Neural cell (in vitro differentiated cells): ENCODE measurements around the gene GLIPR1L2. TPM values are rescaled to one million over a fixed set of nuclear protein-coding genes. Genes with fewer than 3 reads are reported as not detected.
"Not testable (repeated sequence)": the region's sequence is repeated elsewhere in the genome, so short reads cannot be mapped to it uniquely, and the experiment has no call there.

Experiments
- H2AFZ ChIP-seq: fragments of 200-600, 300-800 bp; sonication (generic), shearing (Covaris generic); 2 replicates; pipeline ENCODE4 v1.6.0; 2014; ENCODE audit warnings: low read depth, mild to moderate bottlenecking, antibody characterized with exemption, low read length, moderate library complexity
- H3F3A ChIP-seq: fragments of 200-600 bp; shearing (Covaris generic); 2 replicates; pipeline ENCODE4 v1.6.1; 2016; ENCODE audit warnings: mild to moderate bottlenecking, moderate library complexity, mixed read lengths, antibody characterized with exemption, low read length; ENCODE audit not compliant: insufficient read depth, poor library complexity, severe bottlenecking
- H3K27ac ChIP-seq: fragments of 200-600, 300-800 bp; sonication (generic), shearing (Covaris generic); 2 replicates; pipeline ENCODE4 v1.5.1; 2014; ENCODE audit warnings: mild to moderate bottlenecking, low read length, moderate library complexity
- H3K27me3 ChIP-seq: fragments of 300-800, 200-600 bp; sonication (generic), shearing (Covaris generic); 2 replicates; pipeline ENCODE4 v1.6.0; 2014; ENCODE audit warnings: mild to moderate bottlenecking, low read depth, low read length, moderate library complexity; ENCODE audit not compliant: insufficient read depth
- H3K36me3 ChIP-seq: fragments of 300-800, 200-600 bp; sonication (generic), shearing (Covaris generic); 2 replicates; pipeline ENCODE4 v1.5.1; 2014; ENCODE audit warnings: mild to moderate bottlenecking, antibody characterized with exemption, low read length, moderate library complexity; ENCODE audit not compliant: insufficient read depth
- H3K4me2 ChIP-seq: fragments of 300-800, 200-600 bp; sonication (generic), shearing (Covaris generic); 2 replicates; pipeline ENCODE4 v1.6.0; 2014; ENCODE audit warnings: mild to moderate bottlenecking, low read length
- H3K4me3 ChIP-seq: fragments of 300-800, 200-600 bp; sonication (generic), shearing (Covaris generic); 2 replicates; pipeline ENCODE4 v1.5.1; 2014; ENCODE audit warnings: mild to moderate bottlenecking, low read length, moderate library complexity
- H3K79me2 ChIP-seq: fragments of 200-600 bp; shearing (Covaris generic); replicated peaks from 2 replicates; pipeline ENCODE4 v1.6.0; 2014; ENCODE audit warnings: mild to moderate bottlenecking, low read length, moderate library complexity; ENCODE audit not compliant: insufficient read depth
- H3K9ac ChIP-seq: fragments of 300-800, 200-600 bp; sonication (generic), shearing (Covaris generic); 2 replicates; pipeline ENCODE4 v1.6.1; 2016; ENCODE audit warnings: mild to moderate bottlenecking, low read length, mixed read lengths
- H3K9me2 ChIP-seq: fragments of 200-600 bp; shearing (Covaris generic); 2 replicates; pipeline ENCODE4 v1.6.1; 2016; ENCODE audit warnings: mild to moderate bottlenecking, low read length, mixed read lengths; ENCODE audit not compliant: insufficient read depth
- H3K9me3 ChIP-seq: fragments of 200-600, 300-800 bp; sonication (generic), shearing (Covaris generic); 2 replicates; pipeline ENCODE4 v1.6.1; 2016; ENCODE audit warnings: mild to moderate bottlenecking, mixed run types, low read length, moderate library complexity, mixed read lengths
- H4K20me1 ChIP-seq: fragments of 200-600 bp; shearing (Covaris generic); 2 replicates; pipeline ENCODE4 v1.6.1; 2016; ENCODE audit warnings: mild to moderate bottlenecking, mixed run types; ENCODE audit not compliant: insufficient read depth
- CTCF ChIP-seq: fragments of 450-650 bp; IDR thresholded peaks from 2 replicates; pipeline ENCODE4 v1.5.1; 2014; ENCODE audit warnings: antibody characterized with exemption, mild to moderate bottlenecking, moderate library complexity; ENCODE audit not compliant: poor library complexity, severe bottlenecking
- EP300 ChIP-seq: fragments of 450-650 bp; conservative IDR thresholded peaks from 2 replicates; pipeline ENCODE4 v1.6.1; 2014; ENCODE audit warnings: antibody characterized with exemption, mild to moderate bottlenecking, moderate library complexity; ENCODE audit not compliant: poor library complexity, severe bottlenecking
- EZH2 ChIP-seq: fragments of 200-600, 300-800 bp; shearing (Covaris generic), sonication (generic); IDR thresholded peaks from 2 replicates; pipeline ENCODE4 v1.6.1; 2014; ENCODE audit warnings: antibody characterized with exemption, low read length, borderline replicate concordance, mild to moderate bottlenecking; ENCODE audit not compliant: insufficient read depth, poor library complexity, severe bottlenecking
- MXI1 ChIP-seq: fragments of 450-650 bp; conservative IDR thresholded peaks from 2 replicates; pipeline ENCODE4 v1.6.1; 2014; ENCODE audit warnings: antibody characterized with exemption, mild to moderate bottlenecking; ENCODE audit not compliant: poor library complexity, severe bottlenecking
- POLR2AphosphoS5 ChIP-seq: IDR thresholded peaks from 2 replicates; pipeline ENCODE4 v1.6.1; 2012
- RAD21 ChIP-seq: fragments of 450-650 bp; conservative IDR thresholded peaks from 2 replicates; pipeline ENCODE4 v1.6.1; 2014; ENCODE audit warnings: antibody characterized with exemption, mild to moderate bottlenecking, moderate library complexity
- REST ChIP-seq: IDR thresholded peaks from 2 replicates; pipeline ENCODE4 v1.6.1; 2012; ENCODE audit warnings: borderline replicate concordance
- SMC3 ChIP-seq: fragments of 450-650 bp; conservative IDR thresholded peaks from 2 replicates; pipeline ENCODE4 v1.6.1; 2014; ENCODE audit warnings: antibody characterized with exemption, mild to moderate bottlenecking, moderate library complexity; ENCODE audit not compliant: poor library complexity
- TAF1 ChIP-seq: IDR thresholded peaks from 2 replicates; pipeline ENCODE4 v1.6.1; 2012; ENCODE audit warnings: low read depth
- polyA plus RNA-seq: library from polyadenylated mRNA; depleted of rRNA; stranded (reverse); fragments of >200 nt; gene quantifications from 2 replicates; pipeline ENCODE4 v1.2.3, GENCODE V29; 2014

The GLIPR1L2 gene
- polyA plus RNA-seq, 1 donor from 2014 or later: 0.89 TPM

- H3K27me3 ChIP-seq, H3K9me2 ChIP-seq, H4K20me1 ChIP-seq, H3K4me2 ChIP-seq, H3K4me3 ChIP-seq, H2AFZ ChIP-seq, H3K9ac ChIP-seq, H3K9me3 ChIP-seq, H3K27ac ChIP-seq, H3K36me3 ChIP-seq, H3F3A ChIP-seq, H3K79me2 ChIP-seq: not testable (repeated sequence)
Observed at GRCh38 chr12:75445137-75445507, 54.2 kb downstream of the GLIPR1L2 start.

- H3K4me3 ChIP-seq: no peak overlapping the region
- H3K79me2 ChIP-seq: no peaks in the 10 kb centered on the region
- no peak overlapping the region for H3K4me2 ChIP-seq
- no peak overlapping the region for H2AFZ ChIP-seq
- H3F3A ChIP-seq: no peaks in the 10 kb centered on the region
- H3K9ac ChIP-seq: no peak overlapping the region
- H3K27ac ChIP-seq: no peak overlapping the region
- H3K9me2 ChIP-seq: no peaks in the 10 kb centered on the region
- TF ChIP-seq REST (no peak), MXI1 (no peak), RAD21 (no peak), EZH2 (no peak), SMC3 (no peak), CTCF (no peak), POLR2AphosphoS5 (no peak), EP300 (no peak), TAF1 (no peak)
- H3K36me3 ChIP-seq: no peaks in the 10 kb centered on the region
- H3K27me3 ChIP-seq: no peaks in the 10 kb centered on the region
- H4K20me1 ChIP-seq: no peaks in the 10 kb centered on the region
- H3K9me3 ChIP-seq: no peaks in the 10 kb centered on the region
Observed at GRCh38 chr12:75446857-75447256, 56.0 kb downstream of the GLIPR1L2 start.

- no peak for TF ChIP-seq CTCF
- no peak for TF ChIP-seq SMC3
- no peak for TF ChIP-seq TAF1
- TF ChIP-seq RAD21: no peak
Observed at GRCh38 chr12:75447691-75448393, 57.0 kb downstream of the GLIPR1L2 start.

More at GRCh38 chr12:75447691-75448393, 57.0 kb downstream of the GLIPR1L2 start:
- Histone ChIP-seq H3K9ac (no peak overlapping the region), H3K4me3 (no peak overlapping the region), H3K9me2 (no peaks in the 10 kb centered on the region), H4K20me1 (no peaks in the 10 kb centered on the region), H3K27ac (no peak overlapping the region), H3K9me3 (no peaks in the 10 kb centered on the region), H2AFZ (no peak overlapping the region), H3F3A (no peaks in the 10 kb centered on the region), H3K27me3 (no peaks in the 10 kb centered on the region), H3K79me2 (no peaks in the 10 kb centered on the region), H3K4me2 (no peak overlapping the region), H3K36me3 (no peaks in the 10 kb centered on the region)
